ENCODE results near the gene IL17RE. TPM values are rescaled to one million over a fixed set of nuclear protein-coding genes. Genes with fewer than 3 reads are reported as not detected.

The IL17RE gene
- total RNA-seq, 1 donor, result 3.1 TPM

- DNase-seq (ENCODE audit: low read depth), result no peak
- H3K4me3 ChIP-seq (ENCODE audit: low read depth, low read length), result no peak overlapping the region
- TF ChIP-seq, protein P1, sequence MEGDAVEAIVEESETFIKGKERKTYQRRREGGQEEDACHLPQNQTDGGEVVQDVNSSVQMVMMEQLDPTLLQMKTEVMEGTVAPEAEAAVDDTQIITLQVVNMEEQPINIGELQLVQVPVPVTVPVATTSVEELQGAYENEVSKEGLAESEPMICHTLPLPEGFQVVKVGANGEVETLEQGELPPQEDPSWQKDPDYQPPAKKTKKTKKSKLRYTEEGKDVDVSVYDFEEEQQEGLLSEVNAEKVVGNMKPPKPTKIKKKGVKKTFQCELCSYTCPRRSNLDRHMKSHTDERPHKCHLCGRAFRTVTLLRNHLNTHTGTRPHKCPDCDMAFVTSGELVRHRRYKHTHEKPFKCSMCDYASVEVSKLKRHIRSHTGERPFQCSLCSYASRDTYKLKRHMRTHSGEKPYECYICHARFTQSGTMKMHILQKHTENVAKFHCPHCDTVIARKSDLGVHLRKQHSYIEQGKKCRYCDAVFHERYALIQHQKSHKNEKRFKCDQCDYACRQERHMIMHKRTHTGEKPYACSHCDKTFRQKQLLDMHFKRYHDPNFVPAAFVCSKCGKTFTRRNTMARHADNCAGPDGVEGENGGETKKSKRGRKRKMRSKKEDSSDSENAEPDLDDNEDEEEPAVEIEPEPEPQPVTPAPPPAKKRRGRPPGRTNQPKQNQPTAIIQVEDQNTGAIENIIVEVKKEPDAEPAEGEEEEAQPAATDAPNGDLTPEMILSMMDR (IDR thresholded peaks at IDR 0.05; ENCODE audit: insufficient read depth, low read length), result no peak
These were observed 46.5 kb downstream of the IL17RE start for GRCh38 chr3:9949115-9949514.

- TF ChIP-seq, protein P1 (IDR thresholded peaks at IDR 0.05; ENCODE audit: insufficient read depth, low read length), result no peak
- DNase-seq (ENCODE audit: low read depth), result no peak
- no peak overlapping the region for H3K4me3 ChIP-seq (ENCODE audit: low read depth, low read length)
These were observed 47.0 kb downstream of the IL17RE start for GRCh38 chr3:9949626-9950025.

DNA sequence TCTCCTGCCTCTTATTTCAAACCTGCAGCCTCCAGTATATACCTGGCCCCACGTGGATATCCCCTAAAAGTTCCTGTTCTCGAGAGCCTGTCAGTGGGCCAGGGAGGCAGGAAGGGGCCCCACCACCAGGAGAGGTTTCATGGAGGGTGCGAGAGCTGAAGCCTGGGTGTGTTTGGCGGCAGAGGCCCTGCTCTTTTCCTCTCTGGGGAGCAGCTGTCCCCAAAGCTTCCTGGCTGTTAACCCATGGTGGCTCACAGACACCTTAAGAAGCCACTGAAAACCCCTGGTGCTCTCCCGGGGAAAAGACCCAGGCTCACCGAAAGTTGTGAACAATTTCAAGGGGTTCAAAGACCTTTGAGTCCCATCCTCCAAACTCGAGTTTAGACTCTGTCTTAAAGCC is 48.5 kb downstream of the IL17RE start:
- TF ChIP-seq, protein P1 (IDR thresholded peaks at IDR 0.05; ENCODE audit: insufficient read depth, low read length), result no peak
- H3K4me3 ChIP-seq (ENCODE audit: low read depth, low read length), result peak overlapping the region; percentile 76
- no peak for DNase-seq (ENCODE audit: low read depth)

GRCh38 chr3:9951598-9951961 is 48.9 kb downstream of the IL17RE start:
- DNase-seq (ENCODE audit: low read depth), result no peak
- TF ChIP-seq, protein P1 (IDR thresholded peaks at IDR 0.05; ENCODE audit: insufficient read depth, low read length), result no peak
- peak overlapping the region; percentile 76 for H3K4me3 ChIP-seq (ENCODE audit: low read depth, low read length)

GRCh38 chr3:9951962-9952805 is 49.5 kb downstream of the IL17RE start, which contains the start of gene PRRT3:
Gene PRRT3 (minus strand): TSS chr3:9952408. CDS start chr3:9950115, 2,293 bp downstream.
- TF ChIP-seq, protein P1 (IDR thresholded peaks at IDR 0.05; ENCODE audit: insufficient read depth, low read length), result no peak
- peak; percentile 27 for DNase-seq (ENCODE audit: low read depth)
- H3K4me3 ChIP-seq (ENCODE audit: low read depth, low read length), result peak within 1 kb of the TSS; percentile 76

GRCh38 chr3:9955067-9955502 is 52.4 kb downstream of the IL17RE start:
- H3K4me3 ChIP-seq (ENCODE audit: low read depth, low read length), result no peak overlapping the region
- TF ChIP-seq, protein P1 (IDR thresholded peaks at IDR 0.05; ENCODE audit: insufficient read depth, low read length), result no peak
- peak; percentile 59 for DNase-seq (ENCODE audit: low read depth)
